Ovary (tissue), 9 donors: ENCODE measurements around the gene ILDR2. TPM values are rescaled to one million over a fixed set of nuclear protein-coding genes. Genes with fewer than 3 reads are reported as not detected.

Source experiments
- DNase-seq, 5 donors: peaks; one replicate each; pipeline ENCODE4 v3.0.0-alpha.2; 2019 to 2020
- H3K27ac ChIP-seq, 2 donors: fragments of 200-600 bp; one replicate each; pipeline versions ENCODE4 v1.5.1 to v1.8.0; 2019 to 2022
- H3K27me3 ChIP-seq: fragments of 200-600 bp; one replicate; pipeline ENCODE4 v1.8.0; 2022
- H3K36me3 ChIP-seq: fragments of 200-600 bp; sonication (generic); one replicate; pipeline ENCODE4 v1.5.1; 2019
- H3K4me1 ChIP-seq: one replicate; pipeline ENCODE4 v1.8.1; 2013; ENCODE audit warnings: mild to moderate bottlenecking, moderate library complexity; ENCODE audit not compliant: insufficient read depth
- H3K4me3 ChIP-seq: fragments of 200-600 bp; sonication (generic); one replicate; pipeline ENCODE4 v1.5.1; 2017
- H3K9me3 ChIP-seq, 2 donors: fragments of 200-600 bp in 1 of 2; sonication (generic) in 1 of 2; one replicate each; pipeline versions ENCODE4 v1.5.1 to v1.8.1; 2013 to 2019; ENCODE audit warnings: mild to moderate bottlenecking in 1 of 2, moderate library complexity in 1 of 2
- EP300 ChIP-seq: sonication (generic); formaldehyde crosslinking; IDR thresholded peaks from one replicate; pipeline ENCODE4 v1.6.1; 2017; ENCODE audit warnings: antibody characterized with exemption
- POLR2A ChIP-seq: fragments of 450-650 bp; IDR thresholded peaks from one replicate; pipeline ENCODE4 v1.6.1; 2017; ENCODE audit warnings: antibody characterized with exemption, mild to moderate bottlenecking, moderate library complexity
- WGBS, 3 donors: extraction: QIAGEN DNeasy Blood & Tissue Kit in 1 of 3; methylation state at CpG; one replicate each; pipeline versions ENCODE4 v1.1.5 to v1.1.7; 2013 to 2017; 5-methylcytosine and 5-hydroxymethylcytosine counted together
- intact Hi-C, 4 donors: fragments of 100-400 bp; cut with DNase I; formaldehyde crosslinking; loops; one replicate each; pipeline versions ENCODE4 v1.11.0 to v1.15.1; 2022 to 2023
- polyA plus RNA-seq, 2 donors: library from polyadenylated mRNA; stranded (reverse); fragments of 200-250 nt in 1 of 2; fragments of 350-450 nt in 1 of 2; fragmentation: Illumina TruSeq in 1 of 2; extraction: RNeasy Lipid Tissue Mini Kit (QIAGEN cat#74804) in 1 of 2; gene quantifications; one replicate each; pipeline ENCODE4 v1.2.3, GENCODE V29; 2013 to 2014
- total RNA-seq, 7 donors: library from RNA; depleted of rRNA in 2 of 7; stranded (reverse); fragments of >200 nt in 2 of 7; fragmentation: NEBNext Ultra II Directional in 3 of 7; extraction: Animal tissue kit (Norgen Biotek cat#: 25700) in 3 of 7; gene quantifications; one replicate each; pipeline versions ENCODE4 v1.1.0 to v1.2.4, GENCODE V29; 2016 to 2023
- TF ChIP-seq, protein P1 (sequence below), 3 donors: fragments of 450-650 bp in 2 of 3; fragments of 200-600 bp in 1 of 3; IDR thresholded peaks; one replicate each; pipeline versions ENCODE4 v1.5.1 to v1.8.0; 2016 to 2022; ENCODE audit warnings: antibody characterized with exemption in 3 of 3, mild to moderate bottlenecking in 1 of 3
- donor health status: DM: no; HTN: no; CAD: no; lungs with moderate emphysema.
- donor health status: DM: no; HTN: no; CAD: no.
- donor health status: Bipolar disorder and iron deficiency.
- donor health status: DM: yes; HTN: yes; CAD: no.
- donor health status: DM: no; HTN: no; CAD: no.
- donor health status: DM: yes; HTN: yes; CAD: no.

The ILDR2 gene
- total and polyA plus RNA-seq, 9 donors: 0.15 to 13.0 (median 0.45) TPM

DNA sequence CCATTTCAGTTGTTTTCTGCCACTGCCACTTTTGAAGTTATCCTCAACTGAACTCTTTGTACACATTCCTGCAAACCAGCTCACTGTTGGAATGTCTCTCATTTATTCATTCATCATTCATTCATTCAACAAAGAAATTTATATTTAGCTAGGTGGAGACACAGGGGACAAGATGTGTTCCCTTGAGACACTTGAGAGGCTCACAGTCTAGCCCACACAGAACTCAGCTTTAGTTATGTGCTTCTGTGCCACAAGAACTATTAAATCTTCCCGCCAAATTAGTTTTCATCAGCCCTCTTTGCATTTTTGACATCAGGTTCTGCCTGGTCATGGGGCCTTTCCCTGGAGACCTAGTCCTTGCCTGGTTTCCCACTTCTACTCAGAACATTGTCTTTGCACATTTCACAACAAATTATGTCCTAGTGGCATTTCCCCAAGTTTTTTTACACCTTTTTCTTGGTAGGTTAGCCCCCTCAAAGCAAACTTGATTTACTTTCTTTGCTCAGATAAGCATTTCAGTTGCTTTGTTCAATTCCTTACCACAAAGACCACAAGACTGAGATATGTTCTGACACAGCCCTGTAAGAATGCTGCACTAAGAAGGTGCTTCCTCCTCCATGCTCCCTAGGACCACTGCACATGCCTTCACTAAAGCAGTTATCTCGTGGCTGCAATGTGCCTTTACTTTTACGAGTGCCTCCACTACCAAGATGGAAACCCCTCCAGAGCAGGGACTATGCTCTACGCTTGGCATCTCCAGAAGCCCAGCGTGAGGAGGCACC lies 31.0 kb downstream of the ILDR2 start:
- DNase-seq: no peak
- Histone ChIP-seq H3K36me3 (no peaks in the 10 kb centered on the region), H3K4me3 (no peak overlapping the region), H3K27ac (no peak overlapping the region), H3K9me3 (no peaks in the 10 kb centered on the region), H3K4me1 (no peaks in the 10 kb centered on the region), H3K27me3 (no peaks in the 10 kb centered on the region)
- 52 to 63% (median 58%) methylated on average over 5 of the region's 5 CpGs for WGBS, 3 donors
- intact Hi-C loops: no loop called here
- no peak for TF ChIP-seq EP300
- TF ChIP-seq, protein P1, sequence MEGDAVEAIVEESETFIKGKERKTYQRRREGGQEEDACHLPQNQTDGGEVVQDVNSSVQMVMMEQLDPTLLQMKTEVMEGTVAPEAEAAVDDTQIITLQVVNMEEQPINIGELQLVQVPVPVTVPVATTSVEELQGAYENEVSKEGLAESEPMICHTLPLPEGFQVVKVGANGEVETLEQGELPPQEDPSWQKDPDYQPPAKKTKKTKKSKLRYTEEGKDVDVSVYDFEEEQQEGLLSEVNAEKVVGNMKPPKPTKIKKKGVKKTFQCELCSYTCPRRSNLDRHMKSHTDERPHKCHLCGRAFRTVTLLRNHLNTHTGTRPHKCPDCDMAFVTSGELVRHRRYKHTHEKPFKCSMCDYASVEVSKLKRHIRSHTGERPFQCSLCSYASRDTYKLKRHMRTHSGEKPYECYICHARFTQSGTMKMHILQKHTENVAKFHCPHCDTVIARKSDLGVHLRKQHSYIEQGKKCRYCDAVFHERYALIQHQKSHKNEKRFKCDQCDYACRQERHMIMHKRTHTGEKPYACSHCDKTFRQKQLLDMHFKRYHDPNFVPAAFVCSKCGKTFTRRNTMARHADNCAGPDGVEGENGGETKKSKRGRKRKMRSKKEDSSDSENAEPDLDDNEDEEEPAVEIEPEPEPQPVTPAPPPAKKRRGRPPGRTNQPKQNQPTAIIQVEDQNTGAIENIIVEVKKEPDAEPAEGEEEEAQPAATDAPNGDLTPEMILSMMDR (IDR thresholded peaks at IDR 0.05): no peak
- no peak for TF ChIP-seq POLR2A

DNA sequence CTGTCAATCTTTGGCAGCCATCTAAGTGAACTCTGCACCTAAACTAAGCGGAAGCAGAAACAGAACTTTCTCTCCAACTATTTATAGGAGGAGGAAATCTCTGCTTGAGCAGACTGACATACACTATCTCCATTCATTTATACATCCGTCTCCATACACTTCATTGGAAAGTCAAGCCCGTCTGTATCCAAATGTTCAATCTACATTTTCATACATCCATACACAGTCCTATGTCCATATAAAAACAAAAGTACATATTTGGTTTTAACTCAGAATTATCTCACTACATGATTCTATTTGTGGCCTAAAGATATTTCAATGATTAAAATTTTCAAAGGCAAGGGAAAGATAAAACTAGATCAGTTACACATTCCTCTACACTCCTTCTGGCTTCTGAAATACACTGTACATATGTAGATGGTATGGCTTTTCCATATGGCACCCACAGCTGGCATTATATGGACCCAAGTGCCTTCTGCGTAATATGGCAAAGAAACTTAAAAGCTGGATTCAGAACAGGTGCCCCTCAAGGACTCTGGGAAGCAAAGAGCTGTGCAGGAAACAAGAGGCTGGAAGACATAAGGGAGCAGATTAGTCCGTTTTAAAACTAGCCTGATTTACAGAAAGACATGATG lies 35.5 kb downstream of the ILDR2 start:
- H3K27ac ChIP-seq: no peak overlapping the region
- WGBS, 3 donors: 78 to 88% (median 78%) methylated on average over 5 of the region's 5 CpGs
- TF ChIP-seq, protein P1 (IDR thresholded peaks at IDR 0.05): no peak
- TF ChIP-seq POLR2A: no peak
- TF ChIP-seq EP300: no peak
- intact Hi-C loops: no loop called here
- H3K4me3 ChIP-seq: no peak overlapping the region
- H3K27me3 ChIP-seq: no peaks in the 10 kb centered on the region
- no peaks in the 10 kb centered on the region for H3K4me1 ChIP-seq
- DNase-seq: no peak
- no peaks in the 10 kb centered on the region for H3K9me3 ChIP-seq
- no peaks in the 10 kb centered on the region for H3K36me3 ChIP-seq

GRCh38 chr1:166937962-166938361 lies 37.4 kb downstream of the ILDR2 start:
- H3K4me1 ChIP-seq: no peaks in the 10 kb centered on the region
- TF ChIP-seq EP300: no peak
- TF ChIP-seq POLR2A: no peak
- TF ChIP-seq, protein P1 (IDR thresholded peaks at IDR 0.05): no peak
- intact Hi-C loops: no loop called here
- no peaks in the 10 kb centered on the region for H3K36me3 ChIP-seq
- no peak for DNase-seq
- WGBS, 3 donors: 76 to 86% (median 82%) methylated on average over 2 of the region's 2 CpGs
- H3K9me3 ChIP-seq: no peaks in the 10 kb centered on the region
- H3K27ac ChIP-seq: no peak overlapping the region
- no peak overlapping the region for H3K4me3 ChIP-seq
- H3K27me3 ChIP-seq: no peaks in the 10 kb centered on the region

- no peak for DNase-seq
- 70 to 83% (median 78%) methylated on average over 4 of the region's 4 CpGs for WGBS, 3 donors
- no peaks in the 10 kb centered on the region for H3K9me3 ChIP-seq
Measured at GRCh38 chr1:166937329-166937728, 38.0 kb downstream of the ILDR2 start.

More at GRCh38 chr1:166937329-166937728, 38.0 kb downstream of the ILDR2 start:
- H3K4me1 ChIP-seq: no peaks in the 10 kb centered on the region
- TF ChIP-seq EP300 (no peak), POLR2A (no peak)
- TF ChIP-seq, protein P1 (IDR thresholded peaks at IDR 0.05): no peak
- H3K27ac ChIP-seq: no peak overlapping the region
- intact Hi-C loops: no loop called here
- H3K27me3 ChIP-seq: no peaks in the 10 kb centered on the region
- H3K4me3 ChIP-seq: no peak overlapping the region
- H3K36me3 ChIP-seq: no peaks in the 10 kb centered on the region
